Brain microvascular endothelial cell (primary cell): ENCODE data around the gene MS4A10.

Source experiments
- DNase-seq: peaks from one replicate; pipeline ENCODE4 v3.0.0-alpha.2; 2020
- H3K27ac ChIP-seq: fragments of 250-450 bp; sonication (Bioruptor Pico); 2 replicates; pipeline ENCODE4 v1.5.1; 2020; ENCODE audit warnings: mild to moderate bottlenecking, moderate library complexity
- H3K27me3 ChIP-seq: fragments of 250-450 bp; sonication (Bioruptor Pico); replicated peaks from 2 replicates; pipeline ENCODE4 v1.5.1; 2020; ENCODE audit warnings: mild to moderate bottlenecking
- H3K36me3 ChIP-seq: fragments of 250-450 bp; sonication (Bioruptor Pico); replicated peaks from 2 replicates; pipeline ENCODE4 v1.5.1; 2020; ENCODE audit warnings: mild to moderate bottlenecking
- H3K4me3 ChIP-seq: 2 replicates; pipeline ENCODE4 v1.5.1; 2011; ENCODE audit warnings: low read depth, mild to moderate bottlenecking, control low read depth, low read length, moderate library complexity
- CTCF ChIP-seq: IDR thresholded peaks from 2 replicates; pipeline ENCODE4 v1.5.1; 2011; ENCODE audit warnings: low read depth, mild to moderate bottlenecking, moderate library complexity, low read length, control low read depth, inconsistent platforms; ENCODE audit errors: missing control alignments
- in situ Hi-C: cut with HindIII; loops from 2 replicates; pipeline ENCODE4 v1.10.0; 2017; ENCODE audit warnings: low sequenced_read_pairs, low pct_ligation_motif_present

The MS4A10 gene

GRCh38 chr11:60781286-60781980 lies 3.7 kb upstream of the MS4A10 start:
- TF ChIP-seq CTCF = no peak
- Histone ChIP-seq H3K36me3 (no peaks in the 10 kb centered on the region), H3K27ac (no peak overlapping the region), H3K4me3 (no peak overlapping the region), H3K27me3 (no peaks in the 10 kb centered on the region)
- in situ Hi-C loops = no loop called here
- DNase-seq = no peak

GRCh38 chr11:60781981-60782316 lies 3.2 kb upstream of the MS4A10 start:
- no peak for DNase-seq
- no peaks in the 10 kb centered on the region for H3K27me3 ChIP-seq
- no peaks in the 10 kb centered on the region for H3K36me3 ChIP-seq
- H3K4me3 ChIP-seq = no peak overlapping the region
- H3K27ac ChIP-seq = no peak overlapping the region
- TF ChIP-seq CTCF = no peak
- in situ Hi-C loops = no loop called here

- in situ Hi-C loops = no loop called here
- Histone ChIP-seq H3K36me3 (no peaks in the 10 kb centered on the region), H3K27me3 (no peaks in the 10 kb centered on the region), H3K4me3 (no peak overlapping the region), H3K27ac (no peak overlapping the region)
- DNase-seq = no peak
- TF ChIP-seq CTCF = no peak
Measured at GRCh38 chr11:60782393-60783140, 2.6 kb upstream of the MS4A10 start.

GRCh38 chr11:60783141-60783484 lies 2.0 kb upstream of the MS4A10 start:
- Histone ChIP-seq H3K27me3 (no peaks in the 10 kb centered on the region), H3K4me3 (no peak overlapping the region), H3K27ac (no peak overlapping the region), H3K36me3 (no peaks in the 10 kb centered on the region)
- no peak for DNase-seq
- TF ChIP-seq CTCF = no peak
- in situ Hi-C loops = no loop called here

- Histone ChIP-seq H3K36me3 (no peaks in the 10 kb centered on the region), H3K27ac (no peak overlapping the region), H3K4me3 (no peak overlapping the region), H3K27me3 (no peaks in the 10 kb centered on the region)
- DNase-seq = no peak
- TF ChIP-seq CTCF = no peak
- in situ Hi-C loops = no loop called here
Measured at GRCh38 chr11:60783911-60784310, 1.2 kb upstream of the MS4A10 start.
